ENCODE results near the gene CATSPER3. TPM values are rescaled to one million over a fixed set of nuclear protein-coding genes. Genes with fewer than 3 reads are reported as not detected.

CATSPER3 gene
- total RNA-seq, 1 experiment from 2014 or later: 0.50 TPM

GRCh38 chr5:134937526-134937925 lies 30.2 kb upstream of the CATSPER3 start:
- Histone ChIP-seq H4K5ac (ENCODE audit: insufficient read length, low read depth, low read length) (no peak overlapping the region), H3K23ac (ENCODE audit: insufficient read length, low read depth, low read length) (no peak overlapping the region), H3K79me1 (ENCODE audit: insufficient read depth, low read depth, low read length, poor library complexity, severe bottlenecking) (no peaks in the 10 kb centered on the region), H3K4me2 (ENCODE audit: insufficient read depth, insufficient read length, low read length) (no peak overlapping the region), H2BK12ac (ENCODE audit: insufficient read length, low read depth, low read length) (no peak overlapping the region), H3T11ph (ENCODE audit: low read length) (no peak overlapping the region), H3K18ac (ENCODE audit: insufficient read length, low read depth, low read length) (no peak overlapping the region), H3K4me1 (ENCODE audit: insufficient read depth, low read length) (no peaks in the 10 kb centered on the region), H3K9me3 (ENCODE audit: control insufficient read depth, low read depth, low read length) (no peaks in the 10 kb centered on the region), H3K14ac (ENCODE audit: insufficient read depth, low read length) (no peak overlapping the region), H3K4ac (ENCODE audit: low read depth, low read length) (no peak overlapping the region), H3K56ac (ENCODE audit: insufficient read length, low read depth, low read length) (no peak overlapping the region), H4K8ac (replicated peaks; ENCODE audit: insufficient read length, low read depth, low read length) (no peak overlapping the region), H3K23me2 (ENCODE audit: insufficient read length, low read depth, low read length, poor library complexity, severe bottlenecking) (no peaks in the 10 kb centered on the region), H2BK120ac (ENCODE audit: low read depth, low read length, poor library complexity, severe bottlenecking) (no peak overlapping the region), H4K91ac (ENCODE audit: insufficient read length, low read depth, low read length) (no peak overlapping the region), H3K27ac (ENCODE audit: insufficient read length, low read depth, low read length) (no peak overlapping the region), H3K9ac (ENCODE audit: extremely low read depth, insufficient read length, low read length) (no peak overlapping the region), H2AK5ac (ENCODE audit: insufficient read length, low read length) (no peak overlapping the region), H2BK5ac (ENCODE audit: insufficient read length, low read length) (no peak overlapping the region), H2BK20ac (ENCODE audit: low read depth, low read length, poor library complexity, severe bottlenecking) (no peak overlapping the region), H4K20me1 (ENCODE audit: control insufficient read depth, insufficient read depth, insufficient read length) (no peaks in the 10 kb centered on the region), H2BK15ac (ENCODE audit: low read depth, low read length) (no peak overlapping the region), H3K79me2 (ENCODE audit: insufficient read depth, low read length) (no peaks in the 10 kb centered on the region; the same call in 1 of the 2 replicates), H3K27me3 (ENCODE audit: insufficient read depth, low read length) (no peaks in the 10 kb centered on the region), H2AFZ (ENCODE audit: low read length) (no peak overlapping the region)
- Mint-ChIP-seq H3K9me3 (no peaks in the 10 kb centered on the region), H3K4me1 (peaks cover 5 to 7% of the 10 kb centered on the region in 2 experiments), H3K36me3 (ENCODE audit: insufficient read depth in 1 of 3, low read depth in 3 of 3) (peaks cover 0 to 22% (median 6%) of the 10 kb centered on the region in 3 experiments; a peak in 5 of 7 replicates), H3K27me3 (ENCODE audit: low read depth) (no peaks in the 10 kb centered on the region), H3K4me3 (no peak overlapping the region), H3K27ac (no peak overlapping the region)
- TF ChIP-seq CTCF (conservative IDR thresholded peaks at IDR 0.05): no peak
- WGBS (ENCODE audit: extremely low coverage, insufficient read length, low lambda C conversion rate): no CpG with 5 or more reads among the region's 8 CpGs
- no peak for DNase-seq

Data from H9 (cell line).